ENCODE data around the gene SCYL3.

The SCYL3 gene

GRCh38 chr1:169902751-169903150, 9.1 kb upstream of the SCYL3 start:
- Histone ChIP-seq H3K4me2 (no peak overlapping the region), H2AFZ (ENCODE audit: low read depth) (no peak overlapping the region)
- TF ChIP-seq CTCF (conservative IDR thresholded peaks at IDR 0.05; ENCODE audit: low read depth, low read length) = no peak

DNA sequence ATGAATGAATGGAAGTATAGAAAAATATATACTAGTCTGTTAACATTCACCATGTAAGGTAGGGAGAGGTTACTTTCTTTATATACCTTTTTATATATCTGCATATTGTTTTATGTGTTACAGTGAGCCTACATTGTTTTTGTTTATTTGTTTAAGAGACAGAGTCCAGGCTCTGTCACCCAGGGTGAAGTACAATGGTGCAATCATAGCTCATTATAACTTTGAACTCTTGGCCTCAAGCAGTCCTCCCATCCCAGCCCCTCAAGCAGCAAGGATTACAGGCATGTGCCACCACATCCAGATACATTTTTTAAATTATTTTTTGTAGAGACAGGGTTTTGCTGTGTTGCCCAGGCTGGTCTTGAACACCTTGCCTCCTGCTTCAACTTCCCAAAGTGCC, 7.4 kb upstream of the SCYL3 start:
- no peak overlapping the region for H3K4me2 ChIP-seq
- H3K36me3 ChIP-seq (ENCODE audit: insufficient read depth) = no peaks in the 10 kb centered on the region
- no peak overlapping the region for H3K9ac ChIP-seq
- TF ChIP-seq CTCF (conservative IDR thresholded peaks at IDR 0.05; ENCODE audit: low read depth, low read length) = no peak
- H4K20me1 ChIP-seq (ENCODE audit: insufficient read depth) = no peaks in the 10 kb centered on the region
- H2AFZ ChIP-seq (ENCODE audit: low read depth) = no peak overlapping the region
- no peak overlapping the region for H3K4me3 ChIP-seq (IDR thresholded peaks at IDR 0.05; ENCODE audit: insufficient read depth, low read depth, low read length)
- H3K27me3 ChIP-seq (ENCODE audit: insufficient read depth, low read depth) = no peaks in the 10 kb centered on the region
- no peaks in the 10 kb centered on the region for H3K79me2 ChIP-seq (ENCODE audit: insufficient read depth, low read depth)
- H3K4me1 ChIP-seq (ENCODE audit: low read depth, poor library complexity, severe bottlenecking) = no peaks in the 10 kb centered on the region
- H3K27ac ChIP-seq = no peak overlapping the region

More at GRCh38 chr1:169902751-169903150, 9.1 kb upstream of the SCYL3 start:
- Histone ChIP-seq H3K4me3 (IDR thresholded peaks at IDR 0.05; ENCODE audit: insufficient read depth, low read depth, low read length) (no peak overlapping the region), H3K27me3 (ENCODE audit: insufficient read depth, low read depth) (no peaks in the 10 kb centered on the region), H3K9ac (no peak overlapping the region), H3K4me1 (ENCODE audit: low read depth, poor library complexity, severe bottlenecking) (no peaks in the 10 kb centered on the region), H3K27ac (no peak overlapping the region), H3K79me2 (ENCODE audit: insufficient read depth, low read depth) (no peaks in the 10 kb centered on the region), H3K36me3 (ENCODE audit: insufficient read depth) (no peaks in the 10 kb centered on the region), H4K20me1 (ENCODE audit: insufficient read depth) (no peaks in the 10 kb centered on the region)

DNA sequence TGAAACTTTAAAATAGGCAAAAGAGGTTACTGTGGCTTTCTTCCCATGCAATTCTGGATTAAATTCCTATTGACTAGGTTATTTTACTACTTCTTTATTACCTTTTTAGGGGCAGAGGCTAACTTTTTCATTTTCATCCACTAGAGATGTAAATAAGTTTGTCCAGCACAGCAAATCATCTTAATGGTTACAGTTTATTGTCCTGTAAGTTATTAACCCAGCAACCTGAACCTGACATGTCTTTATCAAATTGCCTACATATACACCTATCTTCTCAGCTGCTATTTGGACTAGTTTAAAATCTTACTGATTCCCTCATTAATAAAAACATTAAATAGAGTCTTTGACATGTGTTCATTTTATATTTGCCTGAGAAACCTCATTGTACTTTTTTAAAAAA, 6.9 kb upstream of the SCYL3 start:
- no peaks in the 10 kb centered on the region for H3K79me2 ChIP-seq (ENCODE audit: insufficient read depth, low read depth)
- H3K4me3 ChIP-seq (IDR thresholded peaks at IDR 0.05; ENCODE audit: insufficient read depth, low read depth, low read length) = no peak overlapping the region
- H2AFZ ChIP-seq (ENCODE audit: low read depth) = no peak overlapping the region
- no peaks in the 10 kb centered on the region for H4K20me1 ChIP-seq (ENCODE audit: insufficient read depth)
- H3K36me3 ChIP-seq (ENCODE audit: insufficient read depth) = no peaks in the 10 kb centered on the region
- TF ChIP-seq CTCF (conservative IDR thresholded peaks at IDR 0.05; ENCODE audit: low read depth, low read length) = no peak
- H3K27me3 ChIP-seq (ENCODE audit: insufficient read depth, low read depth) = no peaks in the 10 kb centered on the region
- no peak overlapping the region for H3K9ac ChIP-seq
- no peak overlapping the region for H3K27ac ChIP-seq
- H3K4me1 ChIP-seq (ENCODE audit: low read depth, poor library complexity, severe bottlenecking) = no peaks in the 10 kb centered on the region
- no peak overlapping the region for H3K4me2 ChIP-seq

GRCh38 chr1:169899519-169900217, 6.0 kb upstream of the SCYL3 start:
- no peak overlapping the region for H3K27ac ChIP-seq
- H3K79me2 ChIP-seq (ENCODE audit: insufficient read depth, low read depth) = no peaks in the 10 kb centered on the region
- H3K27me3 ChIP-seq (ENCODE audit: insufficient read depth, low read depth) = no peaks in the 10 kb centered on the region
- H3K4me1 ChIP-seq (ENCODE audit: low read depth, poor library complexity, severe bottlenecking) = peaks cover 3% of the 10 kb centered on the region
- H3K36me3 ChIP-seq (ENCODE audit: insufficient read depth) = no peaks in the 10 kb centered on the region
- H4K20me1 ChIP-seq (ENCODE audit: insufficient read depth) = no peaks in the 10 kb centered on the region
- no peak for TF ChIP-seq CTCF (conservative IDR thresholded peaks at IDR 0.05; ENCODE audit: low read depth, low read length)
- no peak overlapping the region for H3K4me3 ChIP-seq (IDR thresholded peaks at IDR 0.05; ENCODE audit: insufficient read depth, low read depth, low read length)
- H2AFZ ChIP-seq (ENCODE audit: low read depth) = no peak overlapping the region
- no peak overlapping the region for H3K9ac ChIP-seq
- H3K4me2 ChIP-seq = no peak overlapping the region
